Activated T-cell treated with anti-CD3 and anti-CD28 coated beads for 1 hour (primary cell): ENCODE results near the gene EXOC3L4.

Experiments
- DNase-seq: peaks from one replicate; pipeline ENCODE4 v3.0.0-alpha.2; 2020; ENCODE audit warnings: low read depth

Gene EXOC3L4

DNA sequence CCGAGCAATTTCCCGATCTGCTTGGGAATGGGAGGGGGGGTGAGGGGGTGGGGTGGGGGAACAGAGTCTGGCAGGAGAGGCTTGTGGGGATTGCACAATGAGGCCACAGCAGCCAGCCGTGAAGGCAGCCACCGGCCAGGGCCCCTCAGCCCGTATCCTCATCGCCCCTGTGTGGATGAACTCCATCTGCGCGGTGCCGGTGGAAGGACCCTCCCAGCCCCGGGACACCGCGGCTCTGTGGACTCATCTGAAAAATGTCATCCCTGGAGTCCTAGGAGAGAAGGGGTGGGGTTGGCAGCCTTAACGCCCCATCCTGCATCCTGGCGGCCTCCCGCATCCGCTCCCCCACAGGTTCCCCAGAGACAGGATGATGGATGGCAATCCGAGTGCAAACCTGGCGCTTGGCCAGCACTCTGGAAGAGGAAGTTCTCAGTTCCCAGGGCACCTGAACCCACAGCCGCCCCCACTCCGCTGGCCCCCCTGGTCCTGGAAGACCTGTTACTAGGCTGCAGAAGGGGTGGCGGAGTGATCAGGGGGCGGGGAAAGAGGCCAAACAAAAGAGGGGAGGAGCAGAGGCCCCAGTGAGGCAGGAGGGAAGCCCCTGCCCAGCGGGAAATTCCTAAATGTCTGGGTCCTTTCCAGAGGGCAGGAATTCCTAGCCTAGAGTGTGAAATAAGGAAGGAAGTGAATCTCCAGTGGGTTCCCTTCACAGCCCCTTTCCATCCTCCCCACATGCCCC is 27.5 kb downstream of the EXOC3L4 start:
- DNase-seq: no peak

- no peak for DNase-seq
Observed at GRCh38 chr14:103122585-103122946, 28.0 kb downstream of the EXOC3L4 start.

DNA sequence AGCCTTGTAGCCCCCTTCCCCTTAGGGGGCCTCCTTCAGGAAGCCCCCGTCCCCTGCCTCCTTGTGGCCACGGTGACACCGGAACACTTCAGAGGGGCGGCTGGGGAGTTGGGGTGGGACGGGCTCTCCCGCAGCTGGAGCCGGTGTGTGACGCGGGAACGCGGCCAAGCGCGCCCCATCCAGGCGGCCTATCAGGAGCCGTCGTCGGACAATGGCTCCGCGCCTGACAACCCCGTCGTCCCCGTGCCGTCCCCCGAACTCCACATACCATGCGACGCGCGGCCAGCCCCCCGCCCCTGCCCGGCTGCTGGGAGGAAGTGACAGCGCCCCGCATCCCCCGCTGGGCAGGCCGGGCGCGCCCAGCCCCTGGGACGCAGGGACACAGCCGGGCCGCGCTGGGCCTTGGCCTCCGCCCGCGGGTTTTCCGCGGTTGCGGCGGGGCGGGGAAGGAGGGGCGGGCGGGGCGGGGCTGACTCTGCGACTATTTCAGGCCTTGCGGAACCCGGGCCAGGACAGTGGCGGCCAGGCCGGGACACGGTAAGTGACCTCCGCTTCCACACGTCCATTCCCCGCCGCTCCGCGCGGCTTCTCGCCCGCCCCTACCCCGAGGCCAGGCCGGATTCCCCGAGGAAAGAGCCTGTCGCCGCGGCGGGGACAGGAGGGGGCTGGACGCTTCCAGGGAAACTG is 28.6 kb downstream of the EXOC3L4 start, which contains the start of gene TNFAIP2:
Gene TNFAIP2 (plus strand): TSS at position 515 of the 687 bp plus-strand sequence. CDS start 2,997 bp downstream, outside the sequence.
- no peak for DNase-seq

GRCh38 chr14:103123634-103124500 is 29.3 kb downstream of the EXOC3L4 start:
- DNase-seq: no peak

GRCh38 chr14:103124501-103125001 is 30.0 kb downstream of the EXOC3L4 start:
- no peak for DNase-seq

DNA sequence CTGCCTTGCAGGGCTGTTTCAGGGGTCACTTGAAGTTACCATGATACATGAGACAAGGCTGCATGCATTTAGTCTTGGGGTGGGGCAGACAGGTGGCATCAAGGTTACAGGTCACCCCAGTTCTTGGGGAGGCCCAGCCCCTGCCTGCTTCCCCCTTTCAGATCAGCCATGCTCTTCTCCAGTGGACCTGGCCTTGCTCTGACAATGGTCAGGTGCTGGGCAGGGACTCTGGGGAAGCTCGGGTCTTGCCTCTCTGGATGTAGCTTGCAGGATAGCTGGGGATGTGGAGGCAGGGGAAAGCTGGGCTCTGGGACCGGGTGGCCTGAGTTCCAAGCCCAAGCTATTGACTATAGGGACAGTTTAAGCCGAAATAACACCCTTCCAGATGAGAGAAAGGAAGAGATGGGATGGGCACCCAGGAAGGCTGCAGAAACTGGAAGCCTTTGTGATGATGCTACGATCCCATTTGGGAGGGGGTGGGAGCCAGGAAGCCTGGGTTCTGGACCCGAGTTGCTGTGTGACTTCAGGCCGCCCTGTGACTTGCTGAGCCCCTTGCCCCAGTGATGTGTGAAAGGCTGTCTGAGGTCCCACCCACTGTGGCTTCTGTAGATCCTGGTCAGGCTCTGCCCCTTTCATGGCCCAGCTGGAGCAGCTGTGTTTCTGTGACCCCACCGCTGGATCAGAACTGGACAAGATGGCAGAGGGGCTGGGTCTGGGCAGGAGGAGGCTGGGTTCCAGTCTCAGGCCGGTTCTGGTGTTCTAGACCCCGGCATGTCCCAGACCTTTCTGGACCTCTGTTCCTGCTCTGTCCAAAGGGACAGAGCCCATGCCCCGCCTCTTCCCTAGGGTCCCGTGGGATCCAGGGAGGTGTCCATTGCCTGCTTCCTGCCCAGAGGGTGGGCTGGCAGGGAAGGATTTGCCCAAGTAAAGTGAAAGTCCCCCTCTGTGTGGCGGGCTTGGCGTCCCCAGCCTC is 30.9 kb downstream of the EXOC3L4 start:
- DNase-seq: no peak

GRCh38 chr14:103126088-103126872 is 31.8 kb downstream of the EXOC3L4 start:
- DNase-seq: no peak

- DNase-seq: no peak
Observed at GRCh38 chr14:103126873-103127304, 32.4 kb downstream of the EXOC3L4 start.

DNA sequence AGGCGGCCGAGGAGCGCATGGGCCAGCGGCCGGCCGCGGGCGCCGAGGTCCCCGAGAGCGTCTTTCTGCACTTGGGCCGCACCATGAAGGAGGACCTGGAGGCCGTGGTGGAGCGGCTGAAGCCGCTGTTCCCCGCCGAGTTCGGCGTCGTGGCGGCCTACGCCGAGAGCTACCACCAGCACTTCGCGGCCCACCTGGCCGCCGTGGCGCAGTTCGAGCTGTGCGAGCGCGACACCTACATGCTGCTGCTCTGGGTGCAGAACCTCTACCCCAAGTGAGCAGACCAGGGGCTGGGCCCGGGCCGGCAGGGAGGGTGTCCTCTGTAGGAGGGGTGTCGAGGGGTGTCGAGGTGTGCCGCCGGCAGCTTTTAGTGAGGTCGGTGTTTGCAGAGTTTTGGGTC is 32.8 kb downstream of the EXOC3L4 start:
- DNase-seq: no peak

- no peak for DNase-seq
Observed at GRCh38 chr14:103127861-103128598, 33.5 kb downstream of the EXOC3L4 start.

- no peak for DNase-seq
Observed at GRCh38 chr14:103128631-103129300, 34.2 kb downstream of the EXOC3L4 start.

DNA sequence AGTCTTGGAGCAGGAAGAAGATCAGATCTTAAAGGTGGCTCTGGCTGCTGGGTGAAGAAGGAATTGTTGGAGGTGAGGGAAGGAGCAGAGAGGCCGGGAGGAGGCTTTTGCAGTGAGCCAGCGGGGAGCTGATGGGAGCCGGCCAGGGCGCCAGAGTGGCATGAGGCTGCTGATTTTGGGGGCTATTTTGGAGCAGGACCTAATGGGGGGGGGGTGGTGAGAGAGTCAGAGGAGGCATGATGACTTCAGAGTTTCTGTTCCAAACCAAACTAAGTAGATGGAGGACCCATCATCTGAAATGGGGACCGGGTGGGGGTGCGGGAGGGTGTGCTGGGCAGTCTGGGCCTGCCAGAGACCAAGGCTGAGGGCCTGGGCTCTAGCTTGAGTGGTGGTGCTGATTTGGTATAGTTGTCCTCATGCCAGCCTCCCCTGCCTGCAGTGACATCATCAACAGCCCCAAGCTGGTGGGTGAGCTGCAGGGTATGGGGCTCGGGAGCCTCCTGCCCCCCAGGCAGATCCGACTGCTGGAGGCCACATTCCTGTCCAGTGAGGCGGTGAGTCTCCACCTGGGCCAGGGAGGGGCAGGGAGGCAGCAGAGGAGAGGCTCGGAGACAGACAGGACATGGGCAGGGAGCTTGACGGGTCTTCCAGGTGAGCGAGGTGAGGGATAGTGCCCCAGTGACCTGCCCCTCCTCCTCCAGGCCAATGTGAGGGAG is 34.9 kb downstream of the EXOC3L4 start:
- no peak for DNase-seq

GRCh38 chr14:103130017-103130764 is 35.7 kb downstream of the EXOC3L4 start:
- DNase-seq: no peak

DNA sequence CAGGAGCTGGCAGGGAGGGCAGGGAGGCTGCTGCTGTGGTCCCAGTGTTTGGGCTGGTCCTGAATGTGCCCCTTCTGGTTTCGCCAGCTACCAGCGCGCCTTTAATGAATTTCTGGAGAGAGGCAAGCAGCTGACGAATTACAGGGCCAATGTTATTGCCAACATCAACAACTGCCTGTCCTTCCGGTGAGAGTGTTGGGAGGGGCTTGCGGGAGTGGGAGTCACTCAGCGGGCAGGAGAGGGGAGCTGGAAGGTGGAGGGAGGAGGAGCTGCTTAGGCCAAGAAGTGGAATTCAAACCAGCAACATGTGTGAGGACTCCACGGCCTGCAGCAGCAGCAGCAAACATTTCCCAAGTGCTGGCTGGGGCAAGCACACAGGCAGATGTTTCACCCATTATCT is 36.4 kb downstream of the EXOC3L4 start:
- DNase-seq: no peak

DNA sequence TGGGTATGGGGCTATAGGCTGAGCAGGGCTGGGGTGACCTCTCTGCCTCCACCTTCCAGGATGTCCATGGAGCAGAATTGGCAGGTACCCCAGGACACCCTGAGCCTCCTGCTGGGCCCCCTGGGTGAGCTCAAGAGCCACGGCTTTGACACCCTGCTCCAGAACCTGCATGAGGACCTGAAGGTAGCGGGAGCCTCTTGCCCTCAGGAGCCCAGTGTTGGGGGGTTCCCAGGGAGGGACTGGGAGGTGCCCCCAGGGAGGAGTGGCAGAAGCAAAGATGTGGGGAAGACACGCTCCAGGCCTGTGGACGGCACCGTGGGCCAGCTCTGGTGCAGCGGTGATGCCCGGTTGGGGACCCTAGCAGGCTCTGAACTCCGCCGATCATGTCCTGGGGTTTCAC is 37.1 kb downstream of the EXOC3L4 start:
- DNase-seq: no peak

DNA sequence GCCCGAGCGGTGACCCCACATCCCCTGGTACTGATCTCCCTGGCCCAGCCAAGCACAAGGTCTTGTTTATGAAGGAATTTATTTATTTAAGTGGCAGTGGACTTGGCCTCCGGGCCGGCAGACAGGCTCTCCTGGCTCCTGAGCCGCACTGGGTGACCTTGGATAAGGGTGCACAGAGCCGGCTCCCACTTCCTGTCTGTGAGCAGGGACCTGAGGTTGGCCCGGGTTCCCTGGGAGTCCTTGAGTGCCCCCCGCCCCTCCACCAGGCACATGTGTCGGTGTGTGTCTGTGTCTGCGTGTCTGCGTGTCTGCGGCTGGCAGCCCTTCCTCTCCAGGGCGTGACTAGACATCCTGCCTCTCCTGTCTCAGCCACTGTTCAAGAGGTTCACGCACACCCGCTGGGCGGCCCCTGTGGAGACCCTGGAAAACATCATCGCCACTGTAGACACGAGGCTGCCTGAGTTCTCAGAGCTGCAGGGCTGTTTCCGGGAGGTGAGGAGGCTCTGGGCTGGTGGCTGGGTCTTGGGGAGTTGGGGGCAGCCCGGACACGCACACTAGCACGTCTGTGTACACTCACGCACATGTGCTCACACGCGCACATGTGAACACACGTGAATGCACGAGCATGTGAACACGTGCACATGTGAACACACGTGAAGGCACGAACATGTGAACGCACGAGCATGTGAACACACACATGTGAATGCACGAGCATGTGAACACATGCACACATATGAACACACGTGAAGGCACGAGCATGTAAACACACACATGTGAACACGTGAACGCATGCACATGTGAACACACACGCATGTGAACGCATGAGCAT is 38.1 kb downstream of the EXOC3L4 start:
- no peak for DNase-seq
